Neural progenitor cell (in vitro differentiated cells): ENCODE data around the gene KLRG1.

Source experiments
- EZH2 ChIP-seq: fragments of 200-600 bp; sonication (generic); IDR thresholded peaks from 2 replicates; pipeline ENCODE4 v1.6.1; 2017; ENCODE audit warnings: antibody characterized with exemption, mild to moderate bottlenecking, moderate library complexity
- EZH2phosphoT487 ChIP-seq: fragments of 200-600 bp; sonication (generic); IDR thresholded peaks from 2 replicates; pipeline ENCODE4 v1.6.1; 2017; ENCODE audit warnings: antibody characterized with exemption
- TF ChIP-seq, protein P1 (sequence below): fragments of 200-600 bp; sonication (generic); IDR thresholded peaks from 2 replicates; pipeline ENCODE4 v1.5.1; 2017; ENCODE audit warnings: antibody characterized with exemption, mild to moderate bottlenecking

- TF ChIP-seq, protein P1, sequence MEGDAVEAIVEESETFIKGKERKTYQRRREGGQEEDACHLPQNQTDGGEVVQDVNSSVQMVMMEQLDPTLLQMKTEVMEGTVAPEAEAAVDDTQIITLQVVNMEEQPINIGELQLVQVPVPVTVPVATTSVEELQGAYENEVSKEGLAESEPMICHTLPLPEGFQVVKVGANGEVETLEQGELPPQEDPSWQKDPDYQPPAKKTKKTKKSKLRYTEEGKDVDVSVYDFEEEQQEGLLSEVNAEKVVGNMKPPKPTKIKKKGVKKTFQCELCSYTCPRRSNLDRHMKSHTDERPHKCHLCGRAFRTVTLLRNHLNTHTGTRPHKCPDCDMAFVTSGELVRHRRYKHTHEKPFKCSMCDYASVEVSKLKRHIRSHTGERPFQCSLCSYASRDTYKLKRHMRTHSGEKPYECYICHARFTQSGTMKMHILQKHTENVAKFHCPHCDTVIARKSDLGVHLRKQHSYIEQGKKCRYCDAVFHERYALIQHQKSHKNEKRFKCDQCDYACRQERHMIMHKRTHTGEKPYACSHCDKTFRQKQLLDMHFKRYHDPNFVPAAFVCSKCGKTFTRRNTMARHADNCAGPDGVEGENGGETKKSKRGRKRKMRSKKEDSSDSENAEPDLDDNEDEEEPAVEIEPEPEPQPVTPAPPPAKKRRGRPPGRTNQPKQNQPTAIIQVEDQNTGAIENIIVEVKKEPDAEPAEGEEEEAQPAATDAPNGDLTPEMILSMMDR, result no peak
- TF ChIP-seq EZH2phosphoT487 (no peak), EZH2 (no peak)
These were observed 63.3 kb downstream of the KLRG1 start for GRCh38 chr12:9052610-9053009.
